Testis (tissue), 2 donors: ENCODE data around the gene TNRC6B.

Source experiments
- CTCF ChIP-seq, 3 experiments: fragments of 450-650 bp in 2 of 3; fragments of 200-600 bp in 1 of 3; sonication (generic) in 1 of 3; IDR thresholded peaks; one replicate each; pipeline ENCODE4 v1.5.1; 2016 to 2019; ENCODE audit warnings: antibody characterized with exemption in 3 of 3, mild to moderate bottlenecking in 2 of 3, moderate library complexity in 1 of 3
- POLR2A ChIP-seq: fragments of 450-650 bp; IDR thresholded peaks from one replicate; pipeline ENCODE4 v1.6.1; 2017; ENCODE audit warnings: antibody characterized with exemption, mild to moderate bottlenecking, moderate library complexity

GRCh38 chr22:40368016-40368415, 190.3 kb downstream of the TNRC6B start:
- no peak for TF ChIP-seq CTCF (IDR thresholded peaks at IDR 0.05)
- TF ChIP-seq POLR2A = no peak
